Measurements from ENCODE around the gene HMGCS1.
A peak's percentile ranks its signal among the peaks of the same experiment; 100 is the strongest.
"Not testable (repeated sequence)": the region's sequence is repeated elsewhere in the genome, so short reads cannot be mapped to it uniquely, and the experiment has no call there.

Gene HMGCS1

GRCh38 chr5:43313035-43313853 is at the start of gene HMGCS1:
TSS of gene HMGCS1 (minus strand) at chr5:43313412. CDS start at chr5:43298965, 14,447 bp downstream.
- DNase-seq, result peak; percentile 99

- DNase-seq, result no peak
Observed at GRCh38 chr5:43358726-43359125, 45.5 kb upstream of the HMGCS1 start.

GRCh38 chr5:43358301-43358700 is 45.1 kb upstream of the HMGCS1 start:
- DNase-seq, result no peak

- DNase-seq, result no peak
Observed at GRCh38 chr5:43357878-43358281, 44.7 kb upstream of the HMGCS1 start.

- DNase-seq, result no peak
Observed at GRCh38 chr5:43357067-43357466, 43.9 kb upstream of the HMGCS1 start.

GRCh38 chr5:43354774-43355173 is 41.6 kb upstream of the HMGCS1 start:
- no peak for DNase-seq

- no peak for DNase-seq
Observed at GRCh38 chr5:43353668-43354067, 40.5 kb upstream of the HMGCS1 start.

GRCh38 chr5:43352915-43353314 is 39.7 kb upstream of the HMGCS1 start:
- no peak for DNase-seq

- DNase-seq, result no peak
Observed at GRCh38 chr5:43352131-43352530, 38.9 kb upstream of the HMGCS1 start.

- DNase-seq, result no peak
Observed at GRCh38 chr5:43348861-43349363, 35.7 kb upstream of the HMGCS1 start.

- no peak for DNase-seq
Observed at GRCh38 chr5:43348207-43348606, 35.0 kb upstream of the HMGCS1 start.

GRCh38 chr5:43338862-43339261 is 25.6 kb upstream of the HMGCS1 start:
- DNase-seq, result no peak

GRCh38 chr5:43336159-43336558 is 22.9 kb upstream of the HMGCS1 start:
- DNase-seq, result no peak

GRCh38 chr5:43335681-43336080 is 22.5 kb upstream of the HMGCS1 start:
- DNase-seq, result no peak

- no peak for DNase-seq
Observed at GRCh38 chr5:43332401-43332800, 19.2 kb upstream of the HMGCS1 start.

- DNase-seq, result not testable (repeated sequence)
Observed at GRCh38 chr5:43325624-43326023, 12.4 kb upstream of the HMGCS1 start.

- DNase-seq, result not testable (repeated sequence)
Observed at GRCh38 chr5:43323488-43323887, 10.3 kb upstream of the HMGCS1 start.

GRCh38 chr5:43320846-43321245 is 7.6 kb upstream of the HMGCS1 start:
- no peak for DNase-seq

GRCh38 chr5:43316421-43316820 is 3.2 kb upstream of the HMGCS1 start:
- DNase-seq, result no peak

- DNase-seq, result no peak
Observed at GRCh38 chr5:43315682-43316081, 2.5 kb upstream of the HMGCS1 start.

- DNase-seq, result no peak
Observed at GRCh38 chr5:43315263-43315662, 2.1 kb upstream of the HMGCS1 start.

GRCh38 chr5:43314724-43315123 is 1.5 kb upstream of the HMGCS1 start:
- DNase-seq, result no peak

- peak; percentile 1 for DNase-seq
Observed at GRCh38 chr5:43313854-43314457, 744 bp upstream of the HMGCS1 start.

GRCh38 chr5:43312699-43313034 is 545 bp downstream of the HMGCS1 start:
- no peak for DNase-seq
